ENCODE results near the gene FAM98A. TPM values are rescaled to one million over a fixed set of nuclear protein-coding genes. Genes with fewer than 3 reads are reported as not detected.

The FAM98A gene
- total RNA-seq (10 to 100 TPM; 18.9 to 92.2 (median 51.9) TPM), polyA plus RNA-seq (100 to 1,000 TPM in 1 of 3 donors, 10 to 100 TPM in 2; 16.0 to 118 (median 27.8) TPM)
- long read RNA-seq, donor 1, transcript FAM98A-201 (8 exons, 2,816 nt): major isoform, 17 of 73 reads
- long read RNA-seq, donor 1, partial matches to known transcripts: 53 of 73 reads
- long read RNA-seq, donor 1, other reads (novel, unspliced or antisense): 0 of 73 reads
- long read RNA-seq, donor 2, transcript FAM98A-201 (8 exons, 2,816 nt): major isoform, 8 of 11 reads
- long read RNA-seq, donor 2, partial matches to known transcripts: 0 of 11 reads
- long read RNA-seq, donor 2, other reads (novel, unspliced or antisense): 0 of 11 reads
- long read RNA-seq, donor 3, transcript FAM98A-201 (8 exons, 2,816 nt): major isoform, 9 of 9 reads
- long read RNA-seq, donor 3, partial matches to known transcripts: 0 of 9 reads
- long read RNA-seq, donor 3, other reads (novel, unspliced or antisense): 0 of 9 reads
- long read RNA-seq, donor 4, transcript FAM98A-201 (8 exons, 2,816 nt): major isoform, 8 of 21 reads
- long read RNA-seq, donor 4, partial matches to known transcripts: 12 of 21 reads
- long read RNA-seq, donor 4, other reads (novel, unspliced or antisense): 1 of 21 reads
- long read RNA-seq, donor 5, transcript FAM98A-201 (8 exons, 2,816 nt): major isoform, 41 of 46 reads
- long read RNA-seq, donor 5, partial matches to known transcripts: 0 of 46 reads
- long read RNA-seq, donor 5, other reads (novel, unspliced or antisense): 4 of 46 reads
- long read RNA-seq, donor 6, partial matches to known transcripts: 12 of 18 reads
- long read RNA-seq, donor 6, other reads (novel, unspliced or antisense): 2 of 18 reads
- long read RNA-seq, donor 7, partial matches to known transcripts: 6 of 12 reads
- long read RNA-seq, donor 7, other reads (novel, unspliced or antisense): 0 of 12 reads
- long read RNA-seq, donor 8, transcript FAM98A-201 (8 exons, 2,816 nt): major isoform, 8 of 35 reads
- long read RNA-seq, donor 8, partial matches to known transcripts: 26 of 35 reads
- long read RNA-seq, donor 8, other reads (novel, unspliced or antisense): 0 of 35 reads
- long read RNA-seq, donor 9, transcript FAM98A-201 (8 exons, 2,816 nt): major isoform, 6 of 7 reads
- long read RNA-seq, donor 9, partial matches to known transcripts: 0 of 7 reads
- long read RNA-seq, donor 9, other reads (novel, unspliced or antisense): 0 of 7 reads
- long read RNA-seq, donor 10, transcript FAM98A-201 (8 exons, 2,816 nt): major isoform, 8 of 9 reads
- long read RNA-seq, donor 10, partial matches to known transcripts: 0 of 9 reads
- long read RNA-seq, donor 10, other reads (novel, unspliced or antisense): 0 of 9 reads

DNA sequence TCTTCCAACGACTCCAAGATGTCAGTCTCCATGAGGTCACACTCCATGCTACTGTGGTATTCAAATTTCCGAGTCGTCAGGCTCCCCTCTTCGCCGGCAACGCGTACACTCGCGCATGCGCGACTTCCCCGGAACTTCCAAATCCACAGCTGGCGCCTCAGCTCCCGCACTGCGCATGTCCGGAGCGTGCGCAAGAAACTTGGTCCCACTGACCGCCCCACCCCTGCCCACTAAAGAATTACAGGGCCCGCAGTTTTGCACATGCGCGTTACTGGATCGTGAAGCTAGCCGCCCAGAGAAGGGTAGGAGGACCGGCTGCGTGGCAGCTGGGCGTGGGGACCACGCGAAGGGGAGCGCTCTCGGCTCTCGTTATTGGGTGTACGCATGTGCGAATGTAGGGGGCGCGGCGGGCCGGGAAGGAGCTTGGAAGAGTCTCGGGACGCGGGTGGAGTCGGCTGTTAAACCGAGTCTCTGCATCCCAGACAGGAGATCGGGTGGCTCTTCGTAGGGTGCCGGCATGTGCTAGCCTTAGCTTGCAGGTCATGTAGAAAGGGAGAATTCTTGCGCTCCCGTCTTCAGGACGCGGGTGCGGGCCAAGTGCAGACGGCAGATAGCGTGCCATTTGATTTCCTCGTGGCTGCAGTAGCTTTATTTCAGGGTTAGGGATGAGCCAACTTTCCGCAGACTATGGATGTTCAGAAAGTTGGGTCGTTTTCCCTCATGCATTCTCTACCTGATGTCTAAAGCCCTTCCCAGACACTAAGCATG lies at the start of gene FAM98A:
TSS of gene FAM98A (minus strand) at position 125 of the 768 bp plus-strand sequence. CDS start at position 47, 78 bp downstream.
- intact Hi-C loops (cut with DNase I): no loop called here
- peak within 1 kb of the TSS; percentile 30 to 90 (median 54) for H3K4me3 ChIP-seq
- no peaks in the 10 kb centered on the region for H3K9me3 ChIP-seq (replicated peaks in 1 of 3)
- TF ChIP-seq, protein P1, sequence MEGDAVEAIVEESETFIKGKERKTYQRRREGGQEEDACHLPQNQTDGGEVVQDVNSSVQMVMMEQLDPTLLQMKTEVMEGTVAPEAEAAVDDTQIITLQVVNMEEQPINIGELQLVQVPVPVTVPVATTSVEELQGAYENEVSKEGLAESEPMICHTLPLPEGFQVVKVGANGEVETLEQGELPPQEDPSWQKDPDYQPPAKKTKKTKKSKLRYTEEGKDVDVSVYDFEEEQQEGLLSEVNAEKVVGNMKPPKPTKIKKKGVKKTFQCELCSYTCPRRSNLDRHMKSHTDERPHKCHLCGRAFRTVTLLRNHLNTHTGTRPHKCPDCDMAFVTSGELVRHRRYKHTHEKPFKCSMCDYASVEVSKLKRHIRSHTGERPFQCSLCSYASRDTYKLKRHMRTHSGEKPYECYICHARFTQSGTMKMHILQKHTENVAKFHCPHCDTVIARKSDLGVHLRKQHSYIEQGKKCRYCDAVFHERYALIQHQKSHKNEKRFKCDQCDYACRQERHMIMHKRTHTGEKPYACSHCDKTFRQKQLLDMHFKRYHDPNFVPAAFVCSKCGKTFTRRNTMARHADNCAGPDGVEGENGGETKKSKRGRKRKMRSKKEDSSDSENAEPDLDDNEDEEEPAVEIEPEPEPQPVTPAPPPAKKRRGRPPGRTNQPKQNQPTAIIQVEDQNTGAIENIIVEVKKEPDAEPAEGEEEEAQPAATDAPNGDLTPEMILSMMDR (IDR thresholded peaks at IDR 0.05): peak in 3 of 6 experiments; percentile 13 to 25 (median 18)
- TF ChIP-seq POLR2A (IDR thresholded peaks at IDR 0.05): peak in 1 of 2 donors; percentile 71
- no peaks in the 10 kb centered on the region for H3K27me3 ChIP-seq
- peaks cover 0 to 7% of the 10 kb centered on the region in 2 donors for H3K36me3 ChIP-seq (replicated peaks in 1 of 2)
- peak; percentile 99 to 100 (median 99) for DNase-seq
- 0 to 3% (median 1%) methylated on average over 32 to 56 of the region's 56 CpGs for WGBS, 4 donors
- H3K4me1 ChIP-seq (replicated peaks in 1 of 2): peaks cover 5 to 22% of the 10 kb centered on the region in 2 donors
- H3K27ac ChIP-seq: peak within 1 kb of the TSS in 4 of 5 donors; percentile 67 to 90 (median 78)

DNA sequence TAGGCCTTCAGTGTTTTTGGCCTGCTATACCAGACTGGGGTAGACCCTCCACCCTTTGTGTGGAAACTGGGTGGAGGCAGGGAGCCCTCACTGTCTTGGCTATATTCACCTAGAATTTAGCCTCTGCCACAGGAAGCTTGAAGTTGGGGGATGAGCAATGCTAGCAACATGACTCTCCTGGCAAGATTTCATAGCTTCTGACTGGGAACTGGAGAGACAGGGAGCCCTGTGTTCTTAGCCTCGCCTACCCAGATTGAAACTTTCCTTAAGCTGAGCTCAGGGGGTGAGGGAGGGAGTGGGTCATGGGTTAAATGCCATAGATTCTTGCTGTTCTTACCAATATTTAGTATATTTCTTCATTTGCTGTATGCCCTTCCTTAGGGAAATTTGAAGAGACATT lies 46.8 kb upstream of the FAM98A start:
- H3K4me3 ChIP-seq: no peak overlapping the region
- WGBS, 4 donors: 44 to 68% (median 52%) methylated on average over 1 of the region's 1 CpG
- no peak for DNase-seq
- H3K27ac ChIP-seq: no peak overlapping the region
- TF ChIP-seq, protein P1 (IDR thresholded peaks at IDR 0.05): no peak
- TF ChIP-seq POLR2A (IDR thresholded peaks at IDR 0.05): no peak
- intact Hi-C loops (cut with DNase I): no loop called here
- no peaks in the 10 kb centered on the region for H3K9me3 ChIP-seq (replicated peaks in 1 of 3)
- no peaks in the 10 kb centered on the region for H3K27me3 ChIP-seq
- no peaks in the 10 kb centered on the region for H3K4me1 ChIP-seq (replicated peaks in 1 of 2)
- no peaks in the 10 kb centered on the region for H3K36me3 ChIP-seq (replicated peaks in 1 of 2)

DNA sequence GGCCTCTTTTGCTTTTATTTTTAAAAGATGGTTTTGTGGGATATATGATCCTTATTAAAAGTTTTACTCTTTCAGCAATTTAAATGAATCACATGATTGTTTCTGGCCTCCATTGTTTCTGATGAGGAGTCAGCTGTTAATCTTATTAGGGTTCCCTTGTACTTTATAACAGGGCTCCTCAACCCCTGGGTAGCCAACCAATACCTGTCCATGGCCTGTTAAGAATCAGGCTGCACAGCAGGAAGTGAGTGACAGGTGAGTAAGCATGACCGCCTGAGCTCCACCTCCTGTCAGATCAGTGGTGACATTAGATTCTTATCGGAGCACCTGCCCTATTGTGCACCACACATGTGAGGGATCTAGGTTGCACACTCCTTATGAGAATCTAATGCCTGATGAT lies 45.1 kb upstream of the FAM98A start:
- 92 to 100% (median 96%) methylated on average over 2 of the region's 2 CpGs for WGBS, 4 donors
- DNase-seq: no peak
- no peak overlapping the region for H3K4me3 ChIP-seq
- no peaks in the 10 kb centered on the region for H3K27me3 ChIP-seq
- H3K4me1 ChIP-seq (replicated peaks in 1 of 2): no peaks in the 10 kb centered on the region
- H3K36me3 ChIP-seq (replicated peaks in 1 of 2): no peaks in the 10 kb centered on the region
- H3K27ac ChIP-seq: no peak overlapping the region
- H3K9me3 ChIP-seq (replicated peaks in 1 of 3): no peaks in the 10 kb centered on the region
- TF ChIP-seq, protein P1 (IDR thresholded peaks at IDR 0.05): no peak
- no peak for TF ChIP-seq POLR2A (IDR thresholded peaks at IDR 0.05)
- intact Hi-C loops (cut with DNase I): no loop called here

Data from adrenal gland (tissue), 19 donors.